Hepatocyte (in vitro differentiated cells): ENCODE measurements around the gene AMFR. TPM values are rescaled to one million over a fixed set of nuclear protein-coding genes. Genes with fewer than 3 reads are reported as not detected.

Experiments used
- DNase-seq: peaks from one replicate; pipeline ENCODE4 v3.0.0-alpha.2; 2016; ENCODE audit warnings: low spot score
- H2AFZ ChIP-seq: fragments of 200-600 bp; sonication (generic); 2 replicates; pipeline ENCODE4 v1.6.0; 2016; ENCODE audit warnings: antibody characterized with exemption, mild to moderate bottlenecking
- H3K27ac ChIP-seq: fragments of 200-600 bp; sonication (generic); 2 replicates; pipeline ENCODE4 v1.5.1; 2016; ENCODE audit warnings: mild to moderate bottlenecking
- H3K27me3 ChIP-seq: fragments of 200-600 bp; sonication (generic); 2 replicates; pipeline ENCODE4 v1.6.1; 2016
- H3K36me3 ChIP-seq: fragments of 200-600 bp; sonication (generic); replicated peaks from 2 replicates; pipeline ENCODE4 v1.5.1; 2016; ENCODE audit warnings: low read depth; ENCODE audit not compliant: insufficient read depth
- H3K4me1 ChIP-seq: fragments of 200-600 bp; sonication (generic); 2 replicates; pipeline ENCODE4 v1.5.1; 2016; ENCODE audit warnings: mild to moderate bottlenecking, moderate library complexity; ENCODE audit not compliant: insufficient read depth
- H3K4me2 ChIP-seq: fragments of 200-600 bp; sonication (generic); 2 replicates; pipeline ENCODE4 v1.6.0; 2016
- H3K4me3 ChIP-seq: fragments of 200-600 bp; sonication (generic); 2 replicates; pipeline ENCODE4 v1.5.1; 2016; ENCODE audit warnings: mild to moderate bottlenecking
- H3K79me2 ChIP-seq: fragments of 200-600 bp; sonication (generic); 2 replicates; pipeline ENCODE4 v1.6.0; 2017; ENCODE audit warnings: mild to moderate bottlenecking
- H3K9me2 ChIP-seq: fragments of 200-600 bp; sonication (generic); replicated peaks from 2 replicates; pipeline ENCODE4 v1.6.0; 2017; ENCODE audit warnings: mild to moderate bottlenecking; ENCODE audit not compliant: insufficient read depth
- H3K9me3 ChIP-seq: fragments of 200-600 bp; sonication (generic); 2 replicates; pipeline ENCODE4 v1.5.1; 2016; ENCODE audit warnings: low read depth, mild to moderate bottlenecking
- H4K20me1 ChIP-seq: fragments of 200-600 bp; sonication (generic); 2 replicates; pipeline ENCODE4 v1.6.0; 2016; ENCODE audit warnings: mild to moderate bottlenecking; ENCODE audit not compliant: insufficient read depth, poor library complexity, severe bottlenecking
- EZH2 ChIP-seq: fragments of 200-600 bp; sonication (generic); IDR thresholded peaks from 2 replicates; pipeline ENCODE4 v1.6.1; 2016; ENCODE audit warnings: antibody characterized with exemption, mild to moderate bottlenecking, borderline replicate concordance
- EZH2phosphoT487 ChIP-seq: fragments of 200-600 bp; sonication (generic); IDR thresholded peaks from one replicate; pipeline ENCODE4 v1.6.1; 2018; ENCODE audit warnings: antibody characterized with exemption, mild to moderate bottlenecking, low read depth, moderate library complexity; ENCODE audit not compliant: unreplicated experiment, severe bottlenecking
- WGBS: methylation state at CpG from one replicate; pipeline ENCODE4 v1.1.6; 2016; ENCODE audit warnings: low lambda C conversion rate; ENCODE audit errors: missing lambda C conversion rate; 5-methylcytosine and 5-hydroxymethylcytosine counted together
- polyA plus RNA-seq: library from polyadenylated mRNA; unstranded; fragments of >200 nt; fragmentation: Nextera tagmentation; extraction: Ambion mirVana; gene quantifications from 2 replicates; pipeline ENCODE4 v1.2.1, GENCODE V29; 2016
- total RNA-seq: library from RNA; depleted of rRNA; stranded (reverse); fragments of >200 nt; gene quantifications from 2 replicates; pipeline ENCODE4 v1.2.3, GENCODE V29; 2014
- TF ChIP-seq, protein P1 (sequence below): fragments of 200-600 bp; sonication (generic); IDR thresholded peaks from 2 replicates; pipeline ENCODE4 v1.5.1; 2016; ENCODE audit warnings: antibody characterized with exemption, mild to moderate bottlenecking; ENCODE audit not compliant: poor library complexity

Gene AMFR
- total and polyA plus RNA-seq, 2 experiments from 2014 or later, result 67.2 to 135 TPM

DNA sequence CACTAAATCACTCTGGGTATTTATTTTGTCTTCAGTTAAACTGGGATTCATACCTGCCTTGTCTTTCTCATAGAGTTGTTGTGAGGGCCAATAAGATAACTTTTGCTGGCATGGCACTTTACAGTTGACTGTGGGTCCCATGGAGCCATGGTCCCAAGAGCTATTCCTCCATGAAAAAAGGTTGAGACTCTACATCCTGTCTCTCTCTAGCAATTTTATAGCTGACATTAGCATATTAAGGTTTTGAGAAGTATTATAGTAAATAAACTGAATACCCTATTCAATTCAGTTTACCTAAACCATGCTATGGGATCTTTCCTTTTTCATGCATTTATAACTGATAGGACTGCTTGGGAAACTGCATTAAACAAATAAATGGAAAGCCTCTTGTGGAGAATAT, 43.5 kb upstream of the AMFR start:
- H3K4me1 ChIP-seq, result no peaks in the 10 kb centered on the region
- no peak overlapping the region for H3K4me3 ChIP-seq
- H3K27me3 ChIP-seq, result no peaks in the 10 kb centered on the region
- TF ChIP-seq EZH2phosphoT487, result no peak
- TF ChIP-seq, protein P1, sequence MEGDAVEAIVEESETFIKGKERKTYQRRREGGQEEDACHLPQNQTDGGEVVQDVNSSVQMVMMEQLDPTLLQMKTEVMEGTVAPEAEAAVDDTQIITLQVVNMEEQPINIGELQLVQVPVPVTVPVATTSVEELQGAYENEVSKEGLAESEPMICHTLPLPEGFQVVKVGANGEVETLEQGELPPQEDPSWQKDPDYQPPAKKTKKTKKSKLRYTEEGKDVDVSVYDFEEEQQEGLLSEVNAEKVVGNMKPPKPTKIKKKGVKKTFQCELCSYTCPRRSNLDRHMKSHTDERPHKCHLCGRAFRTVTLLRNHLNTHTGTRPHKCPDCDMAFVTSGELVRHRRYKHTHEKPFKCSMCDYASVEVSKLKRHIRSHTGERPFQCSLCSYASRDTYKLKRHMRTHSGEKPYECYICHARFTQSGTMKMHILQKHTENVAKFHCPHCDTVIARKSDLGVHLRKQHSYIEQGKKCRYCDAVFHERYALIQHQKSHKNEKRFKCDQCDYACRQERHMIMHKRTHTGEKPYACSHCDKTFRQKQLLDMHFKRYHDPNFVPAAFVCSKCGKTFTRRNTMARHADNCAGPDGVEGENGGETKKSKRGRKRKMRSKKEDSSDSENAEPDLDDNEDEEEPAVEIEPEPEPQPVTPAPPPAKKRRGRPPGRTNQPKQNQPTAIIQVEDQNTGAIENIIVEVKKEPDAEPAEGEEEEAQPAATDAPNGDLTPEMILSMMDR, result no peak
- no peak for TF ChIP-seq EZH2
- no peak for DNase-seq
- no peak overlapping the region for H3K4me2 ChIP-seq
- H3K79me2 ChIP-seq, result no peaks in the 10 kb centered on the region
- H4K20me1 ChIP-seq, result no peaks in the 10 kb centered on the region
- no peak overlapping the region for H3K27ac ChIP-seq
- H3K36me3 ChIP-seq, result no peaks in the 10 kb centered on the region
- H3K9me3 ChIP-seq, result no peaks in the 10 kb centered on the region
- H3K9me2 ChIP-seq, result no peaks in the 10 kb centered on the region
- H2AFZ ChIP-seq, result no peak overlapping the region

DNA sequence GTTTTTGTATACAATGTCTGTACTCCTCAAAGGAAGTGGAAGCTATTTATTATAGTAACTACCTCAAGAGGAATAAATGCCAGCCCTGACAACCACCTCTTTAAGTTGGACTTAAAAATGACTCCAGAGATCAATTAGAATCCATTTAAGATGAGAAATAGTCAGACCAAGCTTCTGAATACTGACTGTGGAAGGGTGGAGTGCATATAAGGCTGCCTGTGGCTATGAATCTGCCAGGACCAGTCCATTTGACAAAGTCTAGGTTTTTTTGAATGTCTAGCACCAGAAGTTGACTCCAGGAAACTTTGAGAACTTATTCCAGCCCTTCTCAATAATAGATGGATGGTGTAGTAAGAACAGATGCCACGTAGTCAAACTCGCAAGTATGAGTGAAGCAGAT, 41.0 kb upstream of the AMFR start:
- DNase-seq, result no peak
- no peaks in the 10 kb centered on the region for H3K4me1 ChIP-seq
- no peak overlapping the region for H3K4me2 ChIP-seq
- no peaks in the 10 kb centered on the region for H3K9me3 ChIP-seq
- no peak overlapping the region for H3K4me3 ChIP-seq
- 94% methylated on average over 2 of the region's 2 CpGs for WGBS
- TF ChIP-seq EZH2phosphoT487 (no peak), EZH2 (no peak)
- TF ChIP-seq, protein P1, result no peak
- no peak overlapping the region for H2AFZ ChIP-seq
- H3K79me2 ChIP-seq, result no peaks in the 10 kb centered on the region
- H3K27ac ChIP-seq, result no peak overlapping the region
- no peaks in the 10 kb centered on the region for H3K27me3 ChIP-seq
- no peaks in the 10 kb centered on the region for H3K9me2 ChIP-seq
- H4K20me1 ChIP-seq, result no peaks in the 10 kb centered on the region
- H3K36me3 ChIP-seq, result no peaks in the 10 kb centered on the region

GRCh38 chr16:56463153-56463552, 37.8 kb upstream of the AMFR start:
- Histone ChIP-seq H3K4me2 (no peak overlapping the region), H2AFZ (no peak overlapping the region), H3K79me2 (no peaks in the 10 kb centered on the region), H3K27me3 (no peaks in the 10 kb centered on the region), H3K4me1 (no peaks in the 10 kb centered on the region), H3K36me3 (no peaks in the 10 kb centered on the region), H4K20me1 (no peaks in the 10 kb centered on the region), H3K9me2 (no peaks in the 10 kb centered on the region), H3K27ac (no peak overlapping the region), H3K9me3 (no peaks in the 10 kb centered on the region), H3K4me3 (no peak overlapping the region)
- no peak for TF ChIP-seq EZH2
- TF ChIP-seq EZH2phosphoT487, result no peak
- TF ChIP-seq, protein P1, result no peak
- no peak for DNase-seq
- WGBS, result 96% methylated on average over 6 of the region's 6 CpGs
